ENCODE results near the gene IFIT1. TPM values are rescaled to one million over a fixed set of nuclear protein-coding genes. Genes with fewer than 3 reads are reported as not detected.
"Not testable (repeated sequence)": the region's sequence is repeated elsewhere in the genome, so short reads cannot be mapped to it uniquely, and the experiment has no call there.

The IFIT1 gene
- polyA plus RNA-seq, 1 donor from 2014 or later, result not detected

- Histone ChIP-seq H3F3A (ENCODE audit: insufficient read depth, low read length, poor library complexity, severe bottlenecking) (no peaks in the 10 kb centered on the region), H3K4me3 (ENCODE audit: low read length) (no peak overlapping the region), H4K20me1 (ENCODE audit: insufficient read depth) (no peaks in the 10 kb centered on the region), H3K9me2 (ENCODE audit: insufficient read depth, low read length) (no peaks in the 10 kb centered on the region), H3K36me3 (ENCODE audit: insufficient read depth, low read length) (no peaks in the 10 kb centered on the region), H3K27ac (ENCODE audit: low read length) (no peak overlapping the region), H3K79me2 (replicated peaks; ENCODE audit: insufficient read depth, low read length) (no peaks in the 10 kb centered on the region), H3K4me2 (ENCODE audit: low read length) (no peak overlapping the region), H2AFZ (ENCODE audit: low read depth, low read length) (no peak overlapping the region), H3K9me3 (ENCODE audit: low read length) (no peaks in the 10 kb centered on the region), H3K9ac (ENCODE audit: low read length) (no peak overlapping the region), H3K27me3 (ENCODE audit: insufficient read depth, low read depth, low read length) (no peaks in the 10 kb centered on the region)
- TF ChIP-seq RAD21 (conservative IDR thresholded peaks at IDR 0.05) (no peak), MXI1 (conservative IDR thresholded peaks at IDR 0.05; ENCODE audit: poor library complexity, severe bottlenecking) (no peak), EP300 (conservative IDR thresholded peaks at IDR 0.05; ENCODE audit: poor library complexity, severe bottlenecking) (no peak), REST (IDR thresholded peaks at IDR 0.05; ENCODE audit: borderline replicate concordance) (no peak), CTCF (IDR thresholded peaks at IDR 0.05; ENCODE audit: poor library complexity, severe bottlenecking) (no peak)
Observed at GRCh38 chr10:89403043-89403442, 10.6 kb downstream of the IFIT1 start.

- no peaks in the 10 kb centered on the region for H3K9me2 ChIP-seq (ENCODE audit: insufficient read depth, low read length)
- H2AFZ ChIP-seq (ENCODE audit: low read depth, low read length), result no peak overlapping the region
- no peaks in the 10 kb centered on the region for H3K36me3 ChIP-seq (ENCODE audit: insufficient read depth, low read length)
- H3K9me3 ChIP-seq (ENCODE audit: low read length), result no peaks in the 10 kb centered on the region
- no peaks in the 10 kb centered on the region for H3K79me2 ChIP-seq (replicated peaks; ENCODE audit: insufficient read depth, low read length)
- no peaks in the 10 kb centered on the region for H4K20me1 ChIP-seq (ENCODE audit: insufficient read depth)
- no peak overlapping the region for H3K27ac ChIP-seq (ENCODE audit: low read length)
- H3K4me3 ChIP-seq (ENCODE audit: low read length), result no peak overlapping the region
- no peaks in the 10 kb centered on the region for H3K27me3 ChIP-seq (ENCODE audit: insufficient read depth, low read depth, low read length)
- no peak overlapping the region for H3K4me2 ChIP-seq (ENCODE audit: low read length)
- no peak overlapping the region for H3K9ac ChIP-seq (ENCODE audit: low read length)
- H3F3A ChIP-seq (ENCODE audit: insufficient read depth, low read length, poor library complexity, severe bottlenecking), result no peaks in the 10 kb centered on the region
- TF ChIP-seq SMC3 (conservative IDR thresholded peaks at IDR 0.05; ENCODE audit: poor library complexity), result no peak
- no peak for TF ChIP-seq POLR2AphosphoS5 (IDR thresholded peaks at IDR 0.05)
- no peak for TF ChIP-seq EZH2 (IDR thresholded peaks at IDR 0.05; ENCODE audit: borderline replicate concordance, insufficient read depth, low read length, poor library complexity, severe bottlenecking)
- TF ChIP-seq EP300 (conservative IDR thresholded peaks at IDR 0.05; ENCODE audit: poor library complexity, severe bottlenecking), result no peak
- TF ChIP-seq TAF1 (IDR thresholded peaks at IDR 0.05; ENCODE audit: low read depth), result no peak
- TF ChIP-seq REST (IDR thresholded peaks at IDR 0.05; ENCODE audit: borderline replicate concordance), result no peak
Observed at GRCh38 chr10:89404104-89405047, 12.0 kb downstream of the IFIT1 start.

GRCh38 chr10:89406178-89406577 is 13.8 kb downstream of the IFIT1 start:
- H4K20me1 ChIP-seq (ENCODE audit: insufficient read depth); H3K27me3 ChIP-seq (ENCODE audit: insufficient read depth, low read depth, low read length); H3K4me3 ChIP-seq (ENCODE audit: low read length); H2AFZ ChIP-seq (ENCODE audit: low read depth, low read length); H3K9me3 ChIP-seq (ENCODE audit: low read length); H3K4me2 ChIP-seq (ENCODE audit: low read length); H3F3A ChIP-seq (ENCODE audit: insufficient read depth, low read length, poor library complexity, severe bottlenecking); H3K36me3 ChIP-seq (ENCODE audit: insufficient read depth, low read length); H3K27ac ChIP-seq (ENCODE audit: low read length); H3K9me2 ChIP-seq (ENCODE audit: insufficient read depth, low read length); H3K79me2 ChIP-seq (replicated peaks; ENCODE audit: insufficient read depth, low read length); H3K9ac ChIP-seq (ENCODE audit: low read length): not testable (repeated sequence)

- not testable (repeated sequence) for H3K27me3 ChIP-seq (ENCODE audit: insufficient read depth, low read depth, low read length); H3K4me2 ChIP-seq (ENCODE audit: low read length); H3K27ac ChIP-seq (ENCODE audit: low read length); H3K9ac ChIP-seq (ENCODE audit: low read length); H3F3A ChIP-seq (ENCODE audit: insufficient read depth, low read length, poor library complexity, severe bottlenecking); H3K9me2 ChIP-seq (ENCODE audit: insufficient read depth, low read length); H3K36me3 ChIP-seq (ENCODE audit: insufficient read depth, low read length); H3K4me3 ChIP-seq (ENCODE audit: low read length); H3K79me2 ChIP-seq (replicated peaks; ENCODE audit: insufficient read depth, low read length); H4K20me1 ChIP-seq (ENCODE audit: insufficient read depth); H3K9me3 ChIP-seq (ENCODE audit: low read length); H2AFZ ChIP-seq (ENCODE audit: low read depth, low read length)
Observed at GRCh38 chr10:89407792-89408191, 15.4 kb downstream of the IFIT1 start.

Measured in neural cell (in vitro differentiated cells).